ENCODE measurements around the gene LIPH.

LIPH gene

DNA sequence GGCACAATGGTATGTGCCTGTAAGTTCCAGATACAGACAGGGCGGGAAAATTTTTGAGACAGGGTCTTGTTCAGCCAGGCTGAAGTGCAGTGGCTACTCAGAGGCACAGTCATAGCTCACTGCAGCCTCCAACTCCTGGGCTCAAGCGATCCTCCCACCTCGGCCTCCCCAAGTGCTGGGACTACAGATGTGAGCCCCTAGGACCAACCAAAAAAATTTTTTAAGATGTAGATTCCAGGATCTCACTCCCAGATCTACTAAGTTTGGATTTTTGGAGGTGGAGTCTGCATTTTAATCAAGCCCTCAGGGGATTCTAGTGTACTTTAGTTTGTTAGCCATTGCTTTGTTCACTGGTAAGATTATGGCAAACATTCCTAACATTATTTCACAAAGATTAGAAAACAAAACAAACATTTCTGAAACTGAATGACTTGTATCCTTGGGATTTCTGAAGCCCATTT, 2.7 kb downstream of the LIPH start:
- H3K9me3 ChIP-seq (ENCODE audit: control insufficient read depth, low read length): no peaks in the 10 kb centered on the region
- H3K4me1 ChIP-seq (ENCODE audit: control insufficient read depth, insufficient read depth, low read length): no peaks in the 10 kb centered on the region
- H3K27me3 ChIP-seq (ENCODE audit: control insufficient read depth, insufficient read depth, low read length, poor library complexity, severe bottlenecking): no peaks in the 10 kb centered on the region
- H3K4me3 ChIP-seq (ENCODE audit: insufficient read depth, low read depth, low read length): no peak overlapping the region
- H3K36me3 ChIP-seq (ENCODE audit: control insufficient read depth, insufficient read depth, low read length): no peaks in the 10 kb centered on the region
- H3K27ac ChIP-seq (ENCODE audit: insufficient read depth, low read depth, low read length, poor library complexity, severe bottlenecking): no peak overlapping the region
- 91 to 96% methylated on average over 3 of the region's 3 CpGs for WGBS, 2 experiments

- H3K4me3 ChIP-seq (ENCODE audit: insufficient read depth, low read depth, low read length): no peak overlapping the region
- WGBS, 2 experiments: 85 to 100% methylated on average over 3 of the region's 3 CpGs
- H3K4me1 ChIP-seq (ENCODE audit: control insufficient read depth, insufficient read depth, low read length): no peaks in the 10 kb centered on the region
- no peaks in the 10 kb centered on the region for H3K9me3 ChIP-seq (ENCODE audit: control insufficient read depth, low read length)
- H3K27me3 ChIP-seq (ENCODE audit: control insufficient read depth, insufficient read depth, low read length, poor library complexity, severe bottlenecking): no peaks in the 10 kb centered on the region
- H3K36me3 ChIP-seq (ENCODE audit: control insufficient read depth, insufficient read depth, low read length): no peaks in the 10 kb centered on the region
- H3K27ac ChIP-seq (ENCODE audit: insufficient read depth, low read depth, low read length, poor library complexity, severe bottlenecking): no peak overlapping the region
Observed at GRCh38 chr3:185549122-185549521, 3.3 kb downstream of the LIPH start.

GRCh38 chr3:185540695-185541094, 11.7 kb downstream of the LIPH start:
- H3K9me3 ChIP-seq (ENCODE audit: control insufficient read depth, low read length): no peaks in the 10 kb centered on the region
- H3K27me3 ChIP-seq (ENCODE audit: control insufficient read depth, insufficient read depth, low read length, poor library complexity, severe bottlenecking): no peaks in the 10 kb centered on the region
- H3K4me1 ChIP-seq (ENCODE audit: control insufficient read depth, insufficient read depth, low read length): no peaks in the 10 kb centered on the region
- no peak overlapping the region for H3K27ac ChIP-seq (ENCODE audit: insufficient read depth, low read depth, low read length, poor library complexity, severe bottlenecking)
- 87 to 96% methylated on average over 4 to 6 of the region's 7 CpGs for WGBS, 2 experiments
- H3K4me3 ChIP-seq (ENCODE audit: insufficient read depth, low read depth, low read length): no peak overlapping the region
- no peaks in the 10 kb centered on the region for H3K36me3 ChIP-seq (ENCODE audit: control insufficient read depth, insufficient read depth, low read length)

DNA sequence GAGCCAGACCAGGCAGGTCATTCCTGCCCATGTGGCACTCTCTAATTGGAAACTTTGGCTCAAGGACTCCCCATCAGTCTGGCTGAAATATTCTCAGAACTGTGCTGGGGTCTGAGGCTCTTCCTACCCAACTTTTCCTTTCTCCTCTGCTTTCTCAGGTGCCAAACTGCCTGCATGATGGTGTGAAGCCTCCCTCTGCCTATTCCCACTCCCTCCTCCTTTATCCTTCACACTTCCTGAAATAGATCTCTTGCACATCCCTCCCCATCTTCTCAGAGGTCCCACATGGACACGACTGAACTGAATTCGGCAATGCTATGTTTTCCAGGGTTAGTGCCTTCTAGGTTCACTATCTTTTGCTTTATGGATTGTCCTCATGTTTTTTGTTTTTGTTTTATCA, 12.5 kb downstream of the LIPH start:
- Histone ChIP-seq H3K4me1 (ENCODE audit: control insufficient read depth, insufficient read depth, low read length) (no peaks in the 10 kb centered on the region), H3K27me3 (ENCODE audit: control insufficient read depth, insufficient read depth, low read length, poor library complexity, severe bottlenecking) (no peaks in the 10 kb centered on the region), H3K4me3 (ENCODE audit: insufficient read depth, low read depth, low read length) (no peak overlapping the region), H3K9me3 (ENCODE audit: control insufficient read depth, low read length) (no peaks in the 10 kb centered on the region), H3K36me3 (ENCODE audit: control insufficient read depth, insufficient read depth, low read length) (no peaks in the 10 kb centered on the region), H3K27ac (ENCODE audit: insufficient read depth, low read depth, low read length, poor library complexity, severe bottlenecking) (no peak overlapping the region)
- WGBS, 2 experiments: 82 to 85% methylated on average over 2 of the region's 2 CpGs

DNA sequence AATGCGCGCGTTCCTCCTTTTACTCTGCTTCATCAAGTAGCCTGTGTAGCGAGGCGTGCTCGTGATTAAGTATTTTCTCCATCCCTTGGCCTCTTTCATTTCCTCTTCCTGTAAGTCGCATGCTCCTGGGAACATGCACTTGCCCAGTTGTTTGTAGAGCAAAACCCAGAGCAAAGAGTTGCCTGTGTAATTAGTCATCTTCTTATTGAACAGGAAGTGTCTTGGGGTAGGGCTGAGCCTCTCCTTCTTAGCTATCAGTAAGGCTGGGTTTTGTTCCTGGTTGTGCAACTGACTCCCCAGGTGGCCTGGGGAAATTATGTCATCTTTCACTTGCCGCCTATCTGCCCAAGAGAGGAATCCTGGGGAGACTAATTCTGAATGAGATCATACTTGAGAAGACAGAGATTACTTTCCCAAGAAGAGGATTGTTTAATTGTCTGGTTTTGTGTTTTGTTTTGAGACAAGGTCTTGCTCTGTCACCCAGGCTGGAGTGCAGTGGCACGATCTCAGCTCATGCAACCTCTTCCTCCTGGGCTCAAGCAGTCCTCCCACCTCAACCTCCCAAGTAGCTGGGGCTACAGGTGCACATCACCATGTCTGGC, 14.9 kb downstream of the LIPH start:
- Histone ChIP-seq H3K9me3 (ENCODE audit: control insufficient read depth, low read length) (no peaks in the 10 kb centered on the region), H3K4me1 (ENCODE audit: control insufficient read depth, insufficient read depth, low read length) (no peaks in the 10 kb centered on the region), H3K36me3 (ENCODE audit: control insufficient read depth, insufficient read depth, low read length) (no peaks in the 10 kb centered on the region), H3K27me3 (ENCODE audit: control insufficient read depth, insufficient read depth, low read length, poor library complexity, severe bottlenecking) (no peaks in the 10 kb centered on the region), H3K4me3 (ENCODE audit: insufficient read depth, low read depth, low read length) (no peak overlapping the region), H3K27ac (ENCODE audit: insufficient read depth, low read depth, low read length, poor library complexity, severe bottlenecking) (no peak overlapping the region)
- WGBS, 2 experiments: 88 to 93% methylated on average over 9 of the region's 9 CpGs

DNA sequence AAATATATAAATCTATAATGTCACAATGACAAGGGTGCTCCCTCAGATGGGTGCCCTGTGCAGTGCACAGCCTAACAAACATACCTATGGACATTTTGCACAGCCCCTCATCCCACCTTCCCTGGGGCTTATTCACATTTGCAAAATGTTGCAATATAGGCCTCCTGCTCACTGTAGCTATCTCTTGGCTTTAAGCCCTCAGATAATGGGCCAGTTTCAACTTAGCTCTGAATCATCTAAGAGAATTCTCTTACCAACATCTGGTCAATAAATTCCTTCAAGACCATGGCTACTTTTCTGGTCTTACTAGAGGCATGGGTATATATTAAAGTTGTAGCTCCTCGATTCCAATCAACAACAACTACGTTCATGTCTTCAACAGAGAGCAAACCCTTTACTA, 17.9 kb downstream of the LIPH start:
- Histone ChIP-seq H3K36me3 (ENCODE audit: control insufficient read depth, insufficient read depth, low read length) (no peaks in the 10 kb centered on the region), H3K9me3 (ENCODE audit: control insufficient read depth, low read length) (no peaks in the 10 kb centered on the region), H3K4me3 (ENCODE audit: insufficient read depth, low read depth, low read length) (no peak overlapping the region), H3K27me3 (ENCODE audit: control insufficient read depth, insufficient read depth, low read length, poor library complexity, severe bottlenecking) (no peaks in the 10 kb centered on the region), H3K27ac (ENCODE audit: insufficient read depth, low read depth, low read length, poor library complexity, severe bottlenecking) (no peak overlapping the region), H3K4me1 (ENCODE audit: control insufficient read depth, insufficient read depth, low read length) (no peaks in the 10 kb centered on the region)
- 96 to 100% methylated on average over 1 to 2 of the region's 2 CpGs for WGBS, 2 experiments

DNA sequence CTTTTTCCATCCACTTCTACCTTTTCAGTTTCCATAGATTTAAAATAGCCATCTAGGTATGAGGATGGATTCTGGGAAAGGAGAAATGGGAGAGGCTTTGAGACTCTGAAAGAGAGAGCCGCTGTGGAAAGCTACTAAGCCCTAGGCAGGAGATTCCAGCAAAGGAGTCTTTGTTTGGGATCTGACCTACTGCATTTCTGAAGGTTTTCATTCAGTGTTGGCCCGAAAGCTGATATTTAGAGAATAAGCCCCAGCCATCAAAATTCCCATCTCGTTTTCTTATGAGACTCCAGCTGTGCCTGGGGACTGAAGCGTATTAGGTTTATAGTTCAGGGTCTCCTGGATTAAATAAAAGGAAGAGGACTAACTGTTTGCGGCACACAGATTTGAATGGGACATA, 19.5 kb downstream of the LIPH start:
- Histone ChIP-seq H3K36me3 (ENCODE audit: control insufficient read depth, insufficient read depth, low read length) (no peaks in the 10 kb centered on the region), H3K27ac (ENCODE audit: insufficient read depth, low read depth, low read length, poor library complexity, severe bottlenecking) (no peak overlapping the region), H3K4me3 (ENCODE audit: insufficient read depth, low read depth, low read length) (no peak overlapping the region), H3K4me1 (ENCODE audit: control insufficient read depth, insufficient read depth, low read length) (no peaks in the 10 kb centered on the region), H3K9me3 (ENCODE audit: control insufficient read depth, low read length) (no peaks in the 10 kb centered on the region), H3K27me3 (ENCODE audit: control insufficient read depth, insufficient read depth, low read length, poor library complexity, severe bottlenecking) (no peaks in the 10 kb centered on the region)
- WGBS, 2 experiments: 52 to 54% methylated on average over 4 to 5 of the region's 5 CpGs

GRCh38 chr3:185530856-185531255, 21.5 kb downstream of the LIPH start:
- no peak overlapping the region for H3K4me3 ChIP-seq (ENCODE audit: insufficient read depth, low read depth, low read length)
- H3K4me1 ChIP-seq (ENCODE audit: control insufficient read depth, insufficient read depth, low read length): no peaks in the 10 kb centered on the region
- H3K27ac ChIP-seq (ENCODE audit: insufficient read depth, low read depth, low read length, poor library complexity, severe bottlenecking): no peak overlapping the region
- 75% methylated on average over 5 of the region's 5 CpGs for WGBS, 2 experiments
- no peaks in the 10 kb centered on the region for H3K27me3 ChIP-seq (ENCODE audit: control insufficient read depth, insufficient read depth, low read length, poor library complexity, severe bottlenecking)
- H3K9me3 ChIP-seq (ENCODE audit: control insufficient read depth, low read length): no peaks in the 10 kb centered on the region
- H3K36me3 ChIP-seq (ENCODE audit: control insufficient read depth, insufficient read depth, low read length): no peaks in the 10 kb centered on the region

DNA sequence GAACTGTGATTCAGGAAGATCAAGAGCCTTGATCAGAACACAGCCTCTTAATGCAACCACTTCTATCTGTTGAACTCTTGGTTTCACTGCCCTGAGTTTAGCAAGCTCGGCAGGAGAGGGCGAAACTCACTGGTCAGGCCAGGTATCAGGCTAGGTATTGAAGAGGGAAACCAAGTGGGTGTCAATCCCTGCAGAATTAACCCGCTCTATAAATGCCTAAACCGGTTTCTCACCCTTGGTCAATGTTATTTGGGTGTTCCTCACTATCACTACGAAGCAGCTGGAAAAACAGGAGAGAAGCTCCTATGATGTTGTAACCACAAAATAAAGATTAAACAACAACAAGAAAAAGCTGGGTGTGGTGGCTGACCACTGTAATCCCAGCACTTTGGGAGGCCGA, 23.9 kb downstream of the LIPH start:
- H3K27me3 ChIP-seq (ENCODE audit: control insufficient read depth, insufficient read depth, low read length, poor library complexity, severe bottlenecking): no peaks in the 10 kb centered on the region
- WGBS, 2 experiments: 89 to 90% methylated on average over 6 of the region's 6 CpGs
- H3K27ac ChIP-seq (ENCODE audit: insufficient read depth, low read depth, low read length, poor library complexity, severe bottlenecking): no peak overlapping the region
- H3K4me1 ChIP-seq (ENCODE audit: control insufficient read depth, insufficient read depth, low read length): no peaks in the 10 kb centered on the region
- no peaks in the 10 kb centered on the region for H3K36me3 ChIP-seq (ENCODE audit: control insufficient read depth, insufficient read depth, low read length)
- no peaks in the 10 kb centered on the region for H3K9me3 ChIP-seq (ENCODE audit: control insufficient read depth, low read length)
- no peak overlapping the region for H3K4me3 ChIP-seq (ENCODE audit: insufficient read depth, low read depth, low read length)

DNA sequence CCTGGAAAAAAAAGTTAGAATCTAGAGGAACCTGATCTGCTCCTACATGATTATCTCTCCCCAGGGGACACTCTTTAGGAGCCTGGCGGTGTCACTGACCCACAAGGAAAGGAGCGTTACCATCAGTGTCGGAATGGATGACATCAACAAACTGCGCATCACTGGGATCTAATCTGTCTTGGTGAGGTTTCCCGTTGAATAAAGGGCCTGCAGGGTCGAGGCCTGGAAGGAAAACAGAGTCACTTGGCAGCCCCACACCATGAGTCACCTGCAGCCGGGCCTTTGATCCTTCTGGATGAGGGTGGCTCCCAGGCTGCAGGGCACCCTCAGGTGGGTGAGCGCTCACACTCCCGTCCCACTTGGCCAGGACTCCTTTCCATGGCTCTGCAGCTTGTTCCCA, 25.0 kb downstream of the LIPH start:
- Histone ChIP-seq H3K27me3 (ENCODE audit: control insufficient read depth, insufficient read depth, low read length, poor library complexity, severe bottlenecking) (no peaks in the 10 kb centered on the region), H3K4me3 (ENCODE audit: insufficient read depth, low read depth, low read length) (no peak overlapping the region), H3K27ac (ENCODE audit: insufficient read depth, low read depth, low read length, poor library complexity, severe bottlenecking) (no peak overlapping the region), H3K9me3 (ENCODE audit: control insufficient read depth, low read length) (no peaks in the 10 kb centered on the region), H3K4me1 (ENCODE audit: control insufficient read depth, insufficient read depth, low read length) (no peaks in the 10 kb centered on the region), H3K36me3 (ENCODE audit: control insufficient read depth, insufficient read depth, low read length) (no peaks in the 10 kb centered on the region)
- WGBS, 2 experiments: 85 to 89% methylated on average over 9 of the region's 9 CpGs

All from ectodermal cell (in vitro differentiated cells).